HuH-7 (cell line): ENCODE results near the gene MICU2.
A peak's percentile ranks its signal among the peaks of the same experiment; 100 is the strongest.

Source experiments
- DNase-seq: peaks from one replicate; pipeline ENCODE4 v3.0.0; 2011; ENCODE audit warnings: low spot score

The MICU2 gene

DNA sequence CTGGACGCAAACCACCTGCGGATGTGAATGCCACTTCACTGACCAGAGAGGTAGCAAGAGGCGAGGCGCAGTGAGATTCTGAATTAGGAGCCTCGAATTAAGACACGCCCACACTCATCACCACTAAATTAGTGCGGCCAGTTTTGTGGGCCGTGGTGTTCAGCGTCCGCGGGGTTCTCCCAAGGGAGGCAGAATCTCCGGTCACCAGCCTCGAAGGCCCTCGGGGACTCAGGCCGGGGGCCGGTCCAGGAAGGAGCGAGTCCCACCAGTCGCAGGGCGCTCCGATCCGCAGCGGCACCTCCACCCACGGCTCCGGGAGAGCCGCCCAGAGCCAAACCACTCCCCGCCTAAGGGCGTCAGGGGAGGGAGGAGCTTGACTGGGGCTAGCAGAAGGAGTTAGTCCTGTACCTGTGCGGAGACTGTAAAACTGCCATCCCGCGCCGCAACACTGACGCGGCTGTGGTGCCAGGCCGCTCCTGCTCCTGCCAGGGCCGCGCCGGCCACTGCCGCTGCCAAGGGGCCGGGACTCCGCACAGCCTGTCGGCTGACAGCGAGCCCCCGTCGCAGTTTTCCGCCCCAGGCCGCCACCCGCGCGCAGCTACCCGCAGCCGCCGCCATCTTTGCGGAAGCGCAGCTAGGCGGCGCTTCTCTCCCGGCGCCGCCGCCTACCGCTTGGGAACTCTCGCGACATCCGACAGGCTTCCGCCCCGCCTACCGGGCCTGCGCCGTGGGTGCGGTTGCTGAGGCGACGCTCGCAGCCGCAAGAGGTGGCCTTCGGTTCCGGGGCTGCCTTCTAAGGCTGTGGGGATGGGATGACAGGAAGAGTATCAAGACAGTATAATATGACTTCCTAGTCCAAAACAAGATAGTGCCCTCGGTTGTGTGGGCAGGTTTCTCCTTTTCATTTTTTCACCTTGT, at the start of gene MICU2:
Gene MICU2 (minus strand): TSS at position 640 of the 918 bp plus-strand sequence. CDS start 22 bp downstream, at position 618.
- DNase-seq: peak; percentile 97

DNA sequence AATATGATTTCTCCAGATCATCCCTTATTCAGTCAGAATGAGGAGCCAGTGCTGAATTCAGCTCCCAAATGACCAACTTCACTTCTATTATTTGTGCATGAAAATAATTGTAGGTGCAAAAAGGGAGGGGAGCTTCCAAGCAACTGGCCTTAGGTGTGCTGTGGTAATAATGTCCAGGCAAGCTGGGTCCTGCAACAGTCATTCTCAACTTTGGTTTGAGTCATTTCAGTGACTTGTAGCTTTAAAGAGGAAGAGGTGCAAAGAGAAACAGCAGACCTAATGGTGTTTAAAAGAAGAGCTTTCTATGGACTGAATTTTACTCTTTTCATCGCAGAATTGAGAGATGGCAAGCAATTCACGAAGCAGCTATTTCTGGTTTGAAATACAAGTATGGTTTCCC, 37.7 kb upstream of the MICU2 start:
- DNase-seq: no peak

GRCh38 chr13:21639561-21639960, 35.6 kb upstream of the MICU2 start:
- DNase-seq: no peak

DNA sequence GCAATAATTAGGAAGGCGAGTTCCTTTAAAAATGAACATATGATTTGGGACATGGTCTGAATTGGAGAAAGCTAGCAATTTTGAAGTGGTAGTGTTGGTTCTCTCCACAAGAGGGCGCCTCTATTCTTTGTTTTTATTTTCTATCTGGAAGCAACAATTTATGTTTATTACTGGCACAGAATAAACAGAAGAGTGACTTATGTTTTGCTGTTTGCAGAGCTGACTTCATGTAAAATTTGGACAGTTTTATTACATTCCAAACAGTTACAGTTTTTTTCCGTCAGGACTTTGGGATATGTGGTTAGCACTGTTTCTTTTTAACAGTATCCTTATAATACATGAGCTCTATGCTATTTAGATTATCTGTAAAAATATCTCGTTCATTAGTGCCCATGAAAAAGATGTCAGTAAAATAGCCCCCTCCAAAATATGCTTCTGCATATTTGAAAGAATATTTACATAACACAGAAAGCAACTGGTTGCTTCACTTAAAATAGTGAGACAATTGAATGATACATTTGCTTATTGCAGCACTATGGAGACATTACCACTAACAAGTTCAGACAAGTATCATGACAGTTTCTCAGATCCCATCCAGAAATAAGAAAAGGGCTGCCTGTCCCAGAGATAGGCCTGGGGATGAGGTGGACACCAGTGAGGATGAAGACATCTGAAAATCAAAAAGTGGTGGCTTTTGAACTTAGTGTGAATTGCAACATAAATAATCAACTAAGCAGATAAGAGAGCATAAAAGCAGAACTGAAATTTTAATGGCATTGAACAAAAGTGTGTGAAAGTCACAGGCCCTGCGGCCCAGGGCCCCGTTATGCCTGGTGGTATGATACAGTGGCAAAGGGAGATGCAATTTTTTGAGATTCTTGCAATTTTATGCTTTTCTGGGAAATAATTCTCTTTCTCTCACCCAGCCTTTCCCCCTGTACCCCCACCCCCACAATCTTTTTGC, 34.6 kb upstream of the MICU2 start:
- peak; percentile 20 for DNase-seq

GRCh38 chr13:21637296-21637695, 33.3 kb upstream of the MICU2 start:
- DNase-seq: no peak

DNA sequence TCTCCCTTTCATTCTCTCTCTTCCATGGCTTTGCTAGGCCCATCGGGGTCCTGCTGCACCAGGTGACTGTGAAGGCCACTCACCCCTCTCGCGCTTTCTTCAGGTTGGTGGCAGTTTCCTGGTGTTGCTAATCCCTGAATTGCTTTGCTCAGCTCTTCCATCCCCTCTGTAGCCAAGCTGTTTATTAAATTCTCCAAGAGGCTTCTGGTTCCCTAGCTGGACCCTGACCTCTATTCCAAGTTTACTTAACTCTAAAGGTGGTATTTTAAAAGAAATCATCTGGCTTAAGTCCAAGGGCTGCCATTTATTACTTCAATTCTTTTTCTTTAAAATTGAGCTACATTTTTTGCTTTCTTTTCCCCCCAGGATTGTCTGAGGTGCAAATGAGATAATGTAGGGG, 32.7 kb upstream of the MICU2 start:
- no peak for DNase-seq

DNA sequence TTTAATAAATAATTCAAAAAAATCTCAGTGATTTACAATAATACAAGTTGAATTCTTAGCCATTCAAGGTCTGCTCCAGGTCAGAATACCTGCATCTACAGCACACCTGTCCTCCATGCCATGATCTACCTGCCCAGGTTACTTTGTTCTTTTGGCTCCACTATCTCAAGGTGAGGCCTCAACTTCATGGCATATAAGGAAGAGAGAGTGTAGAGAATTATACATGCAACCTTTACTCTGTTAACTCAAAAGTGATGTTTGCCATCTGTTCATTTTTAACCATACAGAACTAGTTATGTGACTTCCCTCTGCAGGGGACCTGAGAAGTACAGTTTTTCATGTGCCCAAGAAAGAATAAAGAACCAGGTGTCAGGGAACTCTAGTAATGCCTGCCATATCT, 28.2 kb upstream of the MICU2 start:
- no peak for DNase-seq

- DNase-seq: peak; percentile 52
Observed at GRCh38 chr13:21625366-21625765, 21.4 kb upstream of the MICU2 start.

DNA sequence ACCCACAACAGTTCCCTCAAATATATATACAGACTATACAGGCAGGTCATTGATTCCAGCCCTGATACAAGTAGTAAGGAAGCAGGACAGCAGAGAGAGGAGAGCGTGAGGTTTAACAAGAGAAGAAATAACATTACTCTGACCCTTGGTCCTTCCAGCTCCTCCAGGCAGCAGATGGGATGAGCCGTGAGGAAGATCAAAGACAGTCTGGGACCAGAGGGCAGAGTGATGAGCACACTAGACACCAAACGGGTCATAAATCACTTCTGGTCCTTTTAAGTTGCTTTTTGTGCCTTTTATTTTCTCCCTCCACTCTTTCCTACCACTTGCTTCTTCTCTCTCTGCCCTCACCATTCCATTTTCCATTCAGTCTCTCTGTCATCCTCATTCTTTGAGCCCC, 16.9 kb upstream of the MICU2 start:
- no peak for DNase-seq

- no peak for DNase-seq
Observed at GRCh38 chr13:21619633-21620220, 15.8 kb upstream of the MICU2 start.

- peak; percentile 68 for DNase-seq
Observed at GRCh38 chr13:21616880-21617279, 12.9 kb upstream of the MICU2 start.

GRCh38 chr13:21616205-21616866, 12.4 kb upstream of the MICU2 start:
- no peak for DNase-seq

- DNase-seq: no peak
Observed at GRCh38 chr13:21615427-21615826, 11.5 kb upstream of the MICU2 start.

GRCh38 chr13:21613791-21614190, 9.8 kb upstream of the MICU2 start:
- no peak for DNase-seq

DNA sequence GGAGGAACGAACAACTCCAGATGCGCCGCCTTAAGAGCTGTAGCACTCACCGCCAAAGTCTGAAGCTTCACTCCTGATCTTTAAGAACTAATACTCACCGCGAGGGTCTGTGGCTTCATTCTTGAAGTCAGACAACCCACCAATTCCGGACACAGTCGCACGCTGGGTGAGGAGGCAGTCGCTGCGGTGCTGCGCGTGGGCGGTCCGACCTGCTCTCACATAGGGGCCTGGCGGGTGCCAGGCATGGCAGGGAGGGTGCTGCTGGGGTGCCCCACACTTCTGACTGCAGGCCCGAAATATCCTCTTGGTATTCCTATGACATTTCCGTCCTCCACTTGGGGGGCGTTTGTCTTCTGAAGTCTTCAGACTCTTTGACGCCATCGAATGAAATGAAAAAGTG, 7.4 kb upstream of the MICU2 start:
- no peak for DNase-seq

DNA sequence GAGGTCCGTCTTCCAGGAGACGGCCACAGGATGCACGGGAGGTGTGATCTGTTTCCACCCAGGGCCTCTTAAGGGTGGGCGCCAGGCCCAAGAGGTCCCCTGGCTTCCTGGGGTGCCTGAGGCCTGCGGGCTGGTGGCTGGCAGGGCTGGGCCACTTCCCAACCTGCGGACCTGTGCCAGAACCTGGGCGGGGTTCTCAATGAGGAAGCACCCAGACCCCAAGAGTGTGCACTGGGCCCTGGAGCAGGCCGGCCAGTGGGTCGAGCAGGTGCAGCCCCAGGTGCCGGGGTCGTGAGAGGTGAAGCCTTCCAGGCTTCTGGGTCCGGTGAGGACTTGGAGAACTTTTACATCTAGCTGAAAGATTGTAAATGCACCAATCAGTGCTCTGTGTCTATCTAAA, 6.7 kb upstream of the MICU2 start:
- no peak for DNase-seq

DNA sequence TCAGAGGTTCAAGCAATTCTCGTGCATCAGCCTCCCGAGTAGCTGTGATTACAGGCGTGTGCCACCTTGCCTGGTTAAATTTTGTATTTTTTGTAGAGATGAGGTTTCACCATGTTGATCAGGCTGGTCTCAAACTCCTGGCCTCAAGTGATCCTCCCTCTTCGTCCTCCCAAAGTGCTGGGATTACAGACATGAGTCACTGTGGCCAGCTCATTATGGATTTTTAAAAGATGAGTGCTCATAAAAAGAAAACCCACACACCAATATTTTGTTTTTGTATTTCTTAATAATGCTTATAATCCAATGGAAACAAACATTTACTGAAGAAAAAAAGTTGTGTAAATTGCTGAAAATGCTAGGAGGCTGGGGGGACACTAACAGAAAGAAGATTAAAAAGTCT, 5.0 kb upstream of the MICU2 start:
- DNase-seq: no peak

GRCh38 chr13:21606796-21607195, 2.8 kb upstream of the MICU2 start:
- DNase-seq: no peak

- no peak for DNase-seq
Observed at GRCh38 chr13:21606251-21606650, 2.3 kb upstream of the MICU2 start.

DNA sequence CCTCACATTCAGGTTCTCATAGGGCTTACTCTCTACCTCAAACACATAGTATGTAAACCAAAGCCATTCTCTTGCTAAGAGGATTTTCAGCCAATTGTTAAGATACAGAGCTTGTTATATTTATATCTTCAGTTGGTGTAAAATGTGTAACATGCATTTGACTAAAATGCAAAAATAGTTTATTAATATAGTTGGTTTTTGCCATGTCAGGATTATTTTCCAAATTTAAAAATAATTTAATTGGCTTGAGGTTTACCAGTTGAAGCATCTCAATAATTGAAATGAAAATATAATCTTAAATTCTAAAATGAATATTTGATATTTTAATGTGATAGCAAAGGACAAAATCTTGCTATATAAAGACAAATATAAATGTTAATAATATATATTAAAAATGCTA, 7.2 kb downstream of the MICU2 start:
- no peak for DNase-seq

DNA sequence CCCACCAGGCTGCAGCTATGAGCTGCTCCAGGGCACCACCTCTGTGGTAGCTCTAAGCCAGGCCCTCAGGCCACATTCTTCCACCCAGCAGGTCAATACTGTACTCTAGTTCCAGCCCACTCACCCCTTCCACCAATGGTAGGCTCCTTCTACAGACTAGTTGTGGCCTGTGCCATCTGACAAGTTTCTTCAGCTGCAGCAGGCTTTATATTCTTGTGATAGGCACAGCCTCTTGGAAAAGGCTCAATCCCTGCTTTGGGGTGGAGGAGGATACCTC, 8.5 kb downstream of the MICU2 start:
- DNase-seq: no peak
